ENCODE measurements around the gene STPG1.

The STPG1 gene

DNA sequence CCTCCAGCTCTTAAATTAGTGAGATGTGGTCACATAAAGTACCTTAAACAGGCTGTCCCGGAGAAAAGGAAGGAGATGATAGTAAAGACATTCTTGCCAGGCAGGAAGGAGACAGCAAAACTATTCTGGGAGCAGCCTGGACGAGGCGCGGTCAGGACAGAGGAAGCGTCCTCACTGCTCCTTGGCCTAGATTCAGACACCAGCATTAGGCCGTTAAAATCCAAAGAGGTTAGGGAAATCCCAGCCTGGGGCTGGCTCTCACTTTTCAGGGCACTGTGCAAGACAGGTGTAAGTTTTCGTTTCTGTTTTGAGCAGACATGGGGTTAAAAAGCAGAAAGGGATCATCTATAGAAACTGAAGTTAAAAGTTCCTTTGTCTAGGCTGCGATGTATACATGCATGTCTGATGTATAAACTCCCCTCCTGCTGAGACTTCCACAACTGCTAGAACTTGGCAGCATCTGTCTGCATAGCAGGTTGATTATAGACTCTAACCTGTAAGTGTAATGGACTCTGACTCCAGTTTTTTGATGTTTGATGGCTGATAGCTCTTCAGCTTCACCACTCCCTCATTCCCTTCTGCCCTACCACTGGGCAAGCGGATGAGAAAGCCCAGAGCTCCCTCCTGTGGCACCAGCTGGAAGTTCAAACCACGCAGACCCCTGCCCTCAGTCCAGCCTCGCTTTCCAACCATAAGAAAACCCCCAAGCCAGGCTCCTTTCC lies 21.5 kb downstream of the STPG1 start:
- peak; percentile 75 for DNase-seq

DNA sequence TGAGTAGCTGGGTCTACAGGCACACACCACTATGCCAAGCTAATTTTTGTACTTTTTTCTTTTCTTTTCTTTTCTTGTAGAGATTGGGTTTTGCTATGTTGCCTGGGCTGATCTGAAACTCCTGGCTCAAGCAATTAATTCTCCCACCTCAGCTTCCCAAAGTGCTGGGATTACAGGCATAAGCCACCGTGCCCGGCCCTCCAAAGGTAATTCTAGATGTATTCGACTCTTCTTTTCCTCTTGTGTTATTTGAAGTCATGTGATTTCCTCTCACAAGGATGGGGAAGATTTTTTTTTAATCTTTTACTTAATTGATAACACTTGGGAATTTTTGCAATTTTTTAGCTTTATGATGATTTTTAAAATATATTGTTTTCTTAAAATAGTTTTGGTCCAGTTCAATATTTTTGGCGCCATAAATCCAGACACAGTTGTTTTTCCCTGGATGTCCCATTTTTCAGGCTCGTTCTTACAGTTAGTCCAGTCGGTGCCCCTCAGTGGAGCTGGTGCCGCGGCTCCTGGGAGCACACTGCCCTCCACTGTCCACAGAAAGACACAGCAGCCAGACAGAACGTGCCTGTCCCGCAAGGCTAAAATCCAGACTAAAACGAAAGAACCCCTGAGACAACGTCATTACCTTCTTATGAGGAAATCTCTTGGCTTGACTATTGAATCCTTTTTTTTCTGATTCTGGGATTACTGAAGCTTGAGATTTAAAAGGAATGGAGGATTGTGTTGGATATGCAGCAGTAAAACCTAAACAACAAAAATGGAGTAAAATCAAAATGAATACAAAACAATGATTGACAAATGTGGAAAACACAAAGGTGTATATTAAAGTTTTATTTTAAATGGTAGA lies 22.4 kb downstream of the STPG1 start:
- peak; percentile 82 for DNase-seq

DNA sequence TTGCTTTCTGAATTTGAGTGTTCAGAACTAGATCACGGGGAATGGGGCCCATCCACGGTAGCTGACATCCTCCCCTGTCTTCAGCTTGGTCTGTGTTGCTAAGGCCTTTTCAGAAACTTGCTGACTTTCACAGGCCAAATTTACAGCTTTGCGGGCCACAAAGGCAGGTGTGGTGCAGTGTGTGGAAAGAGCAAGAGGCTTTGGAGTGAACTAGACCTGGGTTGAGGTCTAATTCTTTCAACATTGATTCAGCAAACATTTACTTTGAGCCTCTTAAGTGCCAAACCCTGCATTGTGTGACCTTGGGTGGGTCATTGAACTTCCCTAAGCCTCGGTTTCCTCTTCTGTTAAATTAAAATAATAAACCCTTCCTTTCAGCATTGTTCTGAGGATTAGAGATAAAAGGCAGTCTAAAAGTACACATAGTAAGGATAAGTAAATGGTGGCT lies 24.3 kb downstream of the STPG1 start:
- DNase-seq, result no peak

DNA sequence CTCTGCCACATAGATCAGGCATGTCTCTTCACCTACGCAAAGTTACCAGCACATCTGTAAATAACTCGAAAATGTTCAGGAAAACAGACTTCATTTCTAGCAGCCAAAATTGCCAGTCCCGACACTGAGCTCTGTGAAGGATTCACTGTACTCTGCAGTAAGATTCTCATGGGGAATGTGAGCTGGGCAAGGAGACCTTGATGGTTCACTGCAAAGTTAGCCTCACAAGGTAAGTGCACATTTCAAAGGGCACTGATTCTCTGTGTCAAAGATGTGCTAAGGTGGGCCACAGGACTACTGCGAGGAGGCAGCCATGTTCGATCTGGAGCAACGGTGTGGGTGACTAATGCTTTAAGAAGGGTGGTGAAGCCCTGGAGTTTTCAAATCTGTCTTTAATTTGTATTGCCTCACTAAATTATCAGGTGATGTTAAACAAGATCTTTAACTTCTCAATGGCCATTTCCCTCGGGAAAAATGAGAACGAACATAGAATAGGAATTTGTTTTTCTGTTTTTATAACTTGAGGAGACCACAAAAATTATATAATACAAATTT lies 25.2 kb downstream of the STPG1 start:
- no peak for DNase-seq

DNA sequence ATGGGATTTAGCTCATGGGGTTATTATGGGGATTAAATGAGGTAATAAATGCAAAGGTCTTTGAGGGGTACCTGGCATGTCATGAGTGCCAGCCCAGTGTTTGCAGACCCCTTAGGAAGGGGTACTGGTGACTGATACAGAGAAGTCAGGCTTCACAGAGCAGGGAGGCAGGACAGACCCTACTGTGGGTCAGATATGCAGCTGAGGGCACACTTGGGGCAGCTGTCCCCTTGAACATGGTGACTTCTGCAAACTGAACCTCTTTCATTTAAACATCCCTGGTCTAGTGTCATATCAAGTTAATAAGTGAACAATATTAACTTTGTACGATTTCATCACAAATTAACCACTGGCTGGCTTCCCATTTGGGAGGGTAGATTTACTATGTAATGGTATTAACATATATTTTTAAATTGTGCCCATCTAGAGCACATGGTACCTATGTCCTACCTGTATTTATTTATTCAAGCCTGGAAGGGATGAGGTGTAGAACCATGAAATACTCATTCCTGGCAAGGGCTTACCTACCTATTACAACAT lies 25.9 kb downstream of the STPG1 start:
- no peak for DNase-seq

DNA sequence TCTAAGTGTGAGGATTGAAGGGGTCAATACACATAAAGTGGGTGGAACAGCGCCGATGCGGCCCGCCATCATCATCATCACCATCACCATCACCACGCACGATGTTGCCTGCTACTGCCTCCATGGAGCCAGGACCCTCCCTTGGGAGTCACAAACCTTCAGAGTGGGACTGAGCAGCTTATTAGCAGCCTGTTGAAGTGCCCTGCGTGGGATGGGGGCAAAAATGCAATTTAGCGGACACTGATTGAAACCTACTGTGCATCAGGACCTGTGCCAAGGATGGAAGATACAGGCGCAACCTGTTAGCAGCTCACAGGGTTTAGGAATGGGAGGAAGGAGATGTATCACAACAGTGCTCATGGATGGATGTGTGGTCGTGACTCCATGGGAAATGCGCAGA lies 26.7 kb downstream of the STPG1 start:
- DNase-seq, result no peak

DNA sequence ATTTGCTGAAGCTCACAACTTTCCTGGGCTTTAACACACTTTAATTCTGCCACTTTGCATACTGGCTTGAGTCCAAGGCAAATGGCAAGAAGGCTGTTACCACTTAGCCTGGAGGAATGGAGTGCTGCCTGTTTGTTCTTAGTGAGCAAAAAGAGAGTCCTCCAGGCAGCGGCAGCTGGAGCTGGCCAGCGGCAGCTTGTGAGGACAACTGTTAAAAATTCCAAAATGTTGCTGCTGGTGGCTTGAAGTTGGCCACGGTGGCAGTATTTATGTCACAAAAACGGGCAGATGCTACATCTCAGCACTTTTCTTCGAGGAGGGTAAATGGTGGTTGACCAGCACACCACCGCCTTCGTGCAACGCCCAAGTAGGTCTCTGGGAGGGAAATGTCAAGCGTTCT lies 27.3 kb downstream of the STPG1 start:
- DNase-seq, result no peak

DNA sequence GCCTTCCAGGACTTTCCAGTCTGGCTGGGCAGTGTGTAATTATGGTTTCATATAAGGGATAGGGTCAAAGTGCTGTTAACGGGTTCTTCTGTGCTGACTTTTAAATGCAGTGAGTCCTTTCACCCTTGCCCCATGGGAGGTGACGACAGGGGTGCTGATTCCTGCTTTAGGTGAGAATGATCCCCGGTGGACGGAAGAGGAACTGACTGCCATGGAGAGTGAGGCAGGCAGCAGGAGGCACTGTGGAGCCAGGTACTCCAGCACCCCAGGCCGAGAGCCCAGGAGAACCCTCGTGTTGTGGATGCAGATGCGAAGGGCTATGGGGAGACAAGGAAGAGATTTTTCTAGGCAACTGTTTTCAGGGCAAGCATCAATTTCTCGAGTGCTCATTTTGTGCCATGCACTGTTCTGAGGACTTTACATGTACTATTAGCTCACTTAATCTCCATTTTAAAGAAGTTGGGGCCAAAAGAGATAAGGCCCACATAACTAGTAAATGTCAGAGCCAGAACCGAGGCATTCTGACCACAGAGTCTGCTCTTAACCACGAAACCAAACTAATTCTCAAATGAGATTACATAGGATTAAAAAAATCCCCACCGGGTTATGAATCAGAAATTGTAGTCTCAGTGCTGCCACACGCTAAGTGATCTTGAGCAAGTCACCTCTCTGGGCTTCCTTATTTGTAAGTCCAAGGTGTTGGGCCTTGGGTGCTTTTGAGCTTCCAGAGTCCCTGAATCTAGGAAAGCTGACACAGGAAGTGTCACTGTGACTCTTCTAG lies 28.2 kb downstream of the STPG1 start:
- DNase-seq, result no peak

DNA sequence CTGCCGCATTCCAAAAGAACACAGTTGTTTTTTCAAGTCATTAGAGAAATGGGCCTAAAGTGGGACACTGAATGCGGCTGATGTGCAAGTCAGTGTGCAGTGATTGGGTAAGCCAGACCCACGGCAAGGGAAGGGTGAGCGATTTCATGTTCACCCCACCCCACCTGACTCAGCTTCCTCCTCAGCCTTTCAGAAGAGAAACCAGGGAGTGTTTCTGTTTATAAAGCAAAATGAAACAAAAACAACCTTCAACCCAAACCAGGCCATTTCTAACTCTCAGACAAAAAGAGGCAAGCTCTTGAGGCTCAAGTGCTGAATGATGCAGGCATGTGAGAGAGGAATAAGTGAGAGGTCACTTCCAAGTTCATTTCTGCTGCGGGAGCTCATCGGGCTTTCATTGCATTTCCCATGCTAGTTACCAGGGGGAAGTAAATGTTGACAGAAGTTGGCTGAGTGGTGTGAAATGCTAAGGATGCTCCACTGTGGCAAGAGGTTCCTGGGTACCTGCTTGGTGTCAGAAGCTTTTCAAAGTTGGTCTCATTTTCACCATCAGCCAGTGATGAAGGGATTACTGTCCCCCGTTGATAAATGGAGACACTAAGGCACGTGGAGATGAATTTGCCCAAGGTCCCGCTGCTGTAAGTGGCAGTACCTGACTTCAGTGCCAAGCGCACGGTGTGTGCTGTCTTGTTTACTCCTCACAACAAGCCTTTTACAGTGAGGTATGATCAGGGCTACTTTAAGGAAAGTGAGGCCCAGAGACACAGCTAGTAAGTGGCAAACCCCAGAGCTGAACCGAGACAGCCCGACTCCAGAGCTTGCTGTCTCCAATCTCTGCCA lies 29.1 kb downstream of the STPG1 start:
- no peak for DNase-seq

DNA sequence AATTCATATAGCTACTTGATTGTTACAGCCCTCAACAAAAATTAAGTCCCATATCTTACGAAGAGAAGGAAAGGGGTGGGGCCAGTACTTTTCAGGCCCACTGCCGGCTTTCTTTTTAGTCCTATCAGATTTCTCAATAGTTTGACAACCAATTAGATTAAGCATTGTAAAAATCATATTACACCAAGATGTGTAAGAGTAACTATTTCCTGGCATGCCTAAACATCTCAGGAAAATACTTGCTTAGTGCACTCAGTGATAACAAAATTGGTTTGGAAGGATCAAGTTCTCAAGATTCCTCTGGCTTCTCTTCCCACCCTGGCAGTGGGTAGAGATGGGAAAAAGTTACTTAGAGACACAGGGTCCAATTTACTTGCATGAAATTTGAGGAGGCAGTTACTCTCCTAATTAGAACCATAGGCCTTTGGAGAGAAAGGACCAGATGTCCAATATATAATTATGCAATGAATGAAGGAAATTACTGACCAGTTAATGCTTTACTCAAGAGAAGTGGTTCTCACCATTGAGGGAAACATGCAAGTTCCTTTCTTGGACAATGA lies 30.1 kb downstream of the STPG1 start:
- no peak for DNase-seq

DNA sequence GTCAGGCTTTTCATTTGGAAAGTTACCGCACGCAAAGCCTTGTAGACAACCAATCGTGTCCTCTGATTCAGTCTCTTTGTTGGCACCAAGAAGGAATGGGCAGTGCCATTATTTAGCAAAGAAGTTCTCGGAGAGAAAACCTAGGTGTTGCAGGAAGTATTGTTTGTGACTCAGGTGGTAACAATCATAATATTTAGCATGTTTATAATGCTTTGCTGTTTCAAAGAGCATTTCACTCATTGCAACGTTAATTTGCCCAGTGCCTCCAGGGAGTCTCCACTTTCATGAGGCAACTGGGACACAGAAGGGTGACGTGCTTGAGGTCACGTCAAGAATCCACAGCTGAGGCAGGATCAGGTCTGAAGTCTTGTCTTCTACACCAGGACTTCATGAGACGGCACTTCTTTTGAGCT lies 31.4 kb downstream of the STPG1 start:
- no peak for DNase-seq

DNA sequence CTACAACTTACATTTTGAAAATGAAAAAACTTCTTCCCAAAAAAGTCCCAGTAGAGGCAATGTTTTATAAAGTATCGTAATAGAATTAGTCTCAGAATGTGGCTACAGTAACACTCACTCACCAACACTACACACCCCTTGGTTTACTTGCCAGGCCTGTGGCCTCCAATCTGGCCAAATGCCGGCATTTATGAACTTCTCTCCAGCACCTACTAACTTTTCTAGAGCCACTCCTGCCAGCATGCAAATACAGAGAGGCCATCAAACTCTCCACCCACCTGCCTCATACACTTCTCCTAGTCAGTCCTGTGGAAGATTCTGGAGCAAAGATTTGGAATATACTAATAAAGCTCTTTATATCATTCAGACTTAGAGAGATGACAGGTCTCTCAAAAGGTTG lies 32.3 kb downstream of the STPG1 start:
- no peak for DNase-seq

DNA sequence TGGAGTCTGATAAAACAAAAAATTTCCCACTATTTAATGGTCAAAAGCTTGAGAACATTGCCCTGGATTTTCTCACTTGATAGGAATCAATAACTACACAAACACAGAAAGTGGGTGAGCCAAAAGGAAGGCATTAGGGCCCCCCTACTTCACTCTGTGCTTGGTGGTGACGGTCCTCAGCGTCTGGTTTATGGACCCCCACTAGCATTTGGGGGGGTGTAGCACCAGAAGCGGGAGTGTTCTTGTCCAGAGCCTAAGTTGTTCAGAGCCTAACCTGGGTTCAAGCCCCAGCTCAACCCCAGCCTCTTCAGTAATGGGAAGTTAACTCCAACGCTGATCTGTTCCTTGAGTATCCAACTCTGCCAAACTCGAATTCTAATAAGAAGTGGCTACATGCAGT lies 33.1 kb downstream of the STPG1 start:
- no peak for DNase-seq

DNA sequence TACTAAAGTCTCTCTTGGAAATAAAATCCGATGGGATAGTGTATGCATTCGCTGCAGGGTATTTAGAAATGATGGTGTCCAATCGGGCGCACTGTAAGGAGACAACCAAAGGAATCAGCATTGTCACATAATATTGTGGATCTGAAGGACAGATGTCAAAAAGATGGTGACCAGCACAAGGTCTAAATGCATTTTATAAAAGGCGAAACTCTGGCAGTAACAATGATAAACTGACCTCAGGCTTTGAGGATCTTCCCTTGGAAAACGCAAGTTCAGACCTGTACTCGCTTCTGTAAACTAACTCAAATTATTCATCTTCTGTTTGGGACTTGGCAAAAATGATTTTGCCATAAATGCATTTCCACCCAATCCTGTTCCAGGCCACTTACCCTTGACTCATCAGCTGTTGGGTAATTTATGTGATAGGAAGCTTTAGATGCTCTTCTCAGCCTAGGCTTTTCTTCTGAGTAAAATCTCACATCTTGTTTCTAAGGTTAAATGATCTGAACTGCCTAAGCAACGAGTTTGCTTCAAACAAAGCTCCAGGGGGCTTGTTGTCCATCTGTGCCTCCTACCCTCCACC lies 33.8 kb downstream of the STPG1 start:
- no peak for DNase-seq

DNA sequence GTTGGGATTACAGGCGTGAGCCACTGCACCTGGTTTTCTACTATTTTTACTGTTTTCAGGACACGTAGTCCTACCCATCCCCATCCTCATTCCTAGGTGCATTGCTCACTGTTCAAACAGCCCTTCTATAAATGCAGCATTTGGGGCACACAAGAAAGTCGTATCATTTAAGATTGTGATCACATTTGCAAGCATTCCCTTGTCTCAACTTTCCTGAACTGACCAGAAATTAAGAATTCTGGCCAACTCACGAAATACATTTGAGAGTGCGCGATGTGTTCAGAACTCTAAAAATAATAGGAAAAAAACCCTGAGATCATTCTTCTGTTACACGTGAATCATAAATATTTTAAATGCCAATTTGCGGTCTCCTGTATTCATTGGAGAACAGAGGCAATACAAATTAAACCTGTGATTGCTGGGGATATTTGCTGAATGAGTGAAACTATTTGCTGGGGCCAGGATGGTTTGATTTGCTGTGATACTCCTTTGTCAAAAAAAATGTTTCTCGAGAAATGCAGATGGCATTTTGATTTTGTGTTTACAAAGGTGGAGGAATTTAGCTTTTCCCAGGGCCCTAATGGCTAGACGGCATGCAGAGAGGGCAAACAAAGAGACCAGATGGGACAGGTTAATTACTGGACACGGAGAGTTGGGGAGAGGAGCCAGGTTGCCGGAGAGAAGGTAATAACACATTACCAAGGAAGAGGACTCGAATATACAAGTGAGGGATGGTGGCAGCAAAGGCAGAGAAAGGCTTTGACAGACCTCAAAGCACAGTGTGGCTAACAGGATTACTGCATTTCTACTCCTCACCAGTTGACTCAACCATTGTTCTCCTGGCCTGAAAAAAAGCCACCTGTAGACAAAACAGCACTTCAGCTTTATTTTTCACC lies 38.4 kb downstream of the STPG1 start:
- DNase-seq, result no peak

DNA sequence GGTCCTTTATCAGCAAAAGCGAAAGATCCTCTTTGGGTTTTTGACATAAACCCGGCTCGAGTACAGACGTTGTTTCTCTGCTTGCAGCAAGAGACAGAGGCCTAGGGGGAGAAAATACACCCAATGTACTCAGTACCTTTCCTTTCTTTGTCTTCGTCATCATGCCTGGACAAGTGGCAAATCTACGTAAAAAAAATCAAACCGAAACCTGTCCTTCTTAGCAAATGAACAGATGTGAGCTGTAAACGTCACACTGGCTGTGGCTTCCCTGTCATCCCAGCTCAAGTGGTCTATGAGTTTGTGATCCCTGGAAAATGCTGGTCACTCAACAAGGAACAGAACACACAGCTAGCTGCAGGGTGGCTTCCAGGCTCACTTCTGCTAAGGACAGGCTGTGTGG lies 39.9 kb downstream of the STPG1 start:
- DNase-seq, result no peak

DNA sequence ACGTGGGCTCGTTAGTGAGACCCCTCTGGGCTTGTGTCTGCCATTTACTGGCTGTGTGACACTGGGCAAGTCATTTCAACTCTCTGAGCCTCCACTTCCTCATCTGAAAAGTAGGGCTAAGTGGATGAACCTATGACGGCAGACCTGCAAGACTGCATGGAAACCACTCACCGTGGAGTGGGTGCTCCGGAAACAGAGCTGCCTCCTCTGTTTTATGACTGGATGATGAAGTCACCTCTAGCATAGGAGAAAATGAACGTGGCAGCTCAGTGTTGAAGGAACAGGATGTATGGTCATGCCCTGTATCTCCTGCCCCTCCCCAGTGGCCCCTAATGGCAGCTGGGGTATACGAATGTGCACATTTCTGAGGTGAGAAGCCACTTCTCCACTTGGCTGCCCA lies 40.5 kb downstream of the STPG1 start:
- DNase-seq, result no peak

DNA sequence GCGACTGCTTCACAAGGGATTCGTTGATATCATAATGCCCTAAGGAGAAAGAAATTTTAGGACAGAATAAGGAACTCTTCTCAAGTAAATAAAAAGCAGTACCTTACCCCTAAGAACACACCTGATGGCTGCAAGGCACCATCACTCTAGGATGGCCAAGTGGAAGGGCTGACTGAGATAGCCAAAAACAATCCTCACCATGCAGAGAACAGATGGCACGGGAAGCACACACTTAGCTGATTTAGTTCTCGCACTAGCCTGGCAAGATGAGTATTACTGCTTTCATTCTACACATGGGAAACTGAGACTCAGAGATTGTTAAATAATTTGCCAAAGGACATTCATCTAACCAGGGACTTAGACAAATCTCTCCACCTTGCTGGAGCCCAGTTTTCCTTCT lies 43.8 kb downstream of the STPG1 start:
- DNase-seq, result no peak

DNA sequence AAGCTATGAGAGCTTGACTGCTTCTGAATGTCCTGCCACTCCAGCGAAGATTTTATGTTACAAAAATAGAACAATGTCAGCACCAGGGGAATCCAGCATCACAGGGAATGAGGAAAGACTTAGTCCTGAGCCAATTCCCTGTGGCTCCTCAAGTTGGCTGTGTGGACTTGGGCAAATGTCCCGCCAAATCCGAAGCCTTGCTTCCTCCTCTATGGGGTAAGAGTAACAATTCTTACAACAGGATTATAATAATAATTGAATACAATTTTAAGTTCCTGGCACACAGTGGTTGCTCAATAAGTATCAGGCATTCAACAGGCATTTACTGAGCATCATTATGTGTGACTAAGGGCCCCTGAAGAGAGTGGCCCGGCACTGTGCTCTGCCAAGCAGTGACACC lies 44.4 kb downstream of the STPG1 start:
- DNase-seq, result no peak

DNA sequence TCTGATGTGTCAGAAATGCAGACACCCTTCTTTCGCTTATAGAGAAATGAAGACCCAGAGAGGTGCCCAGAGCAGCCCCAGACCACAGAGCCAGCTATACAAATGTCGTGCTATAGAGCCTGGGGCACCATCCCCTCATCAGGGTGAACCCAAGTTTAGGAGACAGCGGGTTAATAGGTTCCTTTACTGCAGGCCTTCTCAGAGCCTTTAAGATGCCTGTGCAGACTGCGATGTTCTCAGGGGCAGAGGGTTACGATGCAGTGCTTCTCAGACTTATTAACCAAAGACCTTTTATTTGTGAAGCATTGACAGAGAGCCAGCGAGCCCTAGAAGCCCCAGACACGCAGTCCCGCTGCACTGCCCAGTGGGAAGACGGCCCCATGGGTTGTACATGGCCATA lies 46.9 kb downstream of the STPG1 start:
- no peak for DNase-seq
